ENCODE data around the gene SLC39A11.

The SLC39A11 gene

GRCh38 chr17:72747501-72747900 lies 345.0 kb downstream of the SLC39A11 start:
- Histone ChIP-seq H3K4me3 (replicated peaks; ENCODE audit: insufficient read depth, low read length) (no peak overlapping the region), H3K27me3 (ENCODE audit: insufficient read depth, poor library complexity, severe bottlenecking) (no peaks in the 10 kb centered on the region), H3K27ac (replicated peaks) (no peak overlapping the region)
- TF ChIP-seq GABPA (IDR thresholded peaks at IDR 0.05; ENCODE audit: low read depth) (no peak), REST (IDR thresholded peaks at IDR 0.05; ENCODE audit: insufficient replicate concordance, low read depth) (no peak), CTCF (IDR thresholded peaks at IDR 0.05; ENCODE audit: insufficient read depth, low read length) (no peak)
- no peak for DNase-seq (ENCODE audit: low read depth in 1 of 2, low spot score in 1 of 2)

GRCh38 chr17:72745241-72745640 lies 347.2 kb downstream of the SLC39A11 start:
- H3K27ac ChIP-seq (replicated peaks) = no peak overlapping the region
- DNase-seq (ENCODE audit: low read depth in 1 of 2, low spot score in 1 of 2) = no peak
- no peak for TF ChIP-seq REST (IDR thresholded peaks at IDR 0.05; ENCODE audit: insufficient replicate concordance, low read depth)
- TF ChIP-seq GABPA (IDR thresholded peaks at IDR 0.05; ENCODE audit: low read depth) = no peak
- no peak for TF ChIP-seq CTCF (IDR thresholded peaks at IDR 0.05; ENCODE audit: insufficient read depth, low read length)
- TF ChIP-seq POLR2AphosphoS5 (IDR thresholded peaks at IDR 0.05; ENCODE audit: low read depth) = no peak
- TF ChIP-seq SPI1 (IDR thresholded peaks at IDR 0.05; ENCODE audit: borderline replicate concordance, low read depth) = no peak
- H3K27me3 ChIP-seq (ENCODE audit: insufficient read depth, poor library complexity, severe bottlenecking) = no peaks in the 10 kb centered on the region
- no peak overlapping the region for H3K4me3 ChIP-seq (replicated peaks; ENCODE audit: insufficient read depth, low read length)

- TF ChIP-seq GABPA (IDR thresholded peaks at IDR 0.05; ENCODE audit: low read depth) = no peak
- no peak for TF ChIP-seq REST (IDR thresholded peaks at IDR 0.05; ENCODE audit: insufficient replicate concordance, low read depth)
- no peak for TF ChIP-seq CTCF (IDR thresholded peaks at IDR 0.05; ENCODE audit: insufficient read depth, low read length)
- TF ChIP-seq SPI1 (IDR thresholded peaks at IDR 0.05; ENCODE audit: borderline replicate concordance, low read depth) = no peak
- no peak for TF ChIP-seq POLR2AphosphoS5 (IDR thresholded peaks at IDR 0.05; ENCODE audit: low read depth)
- H3K27me3 ChIP-seq (ENCODE audit: insufficient read depth, poor library complexity, severe bottlenecking) = no peaks in the 10 kb centered on the region
- no peak for DNase-seq (ENCODE audit: low read depth in 1 of 2, low spot score in 1 of 2)
- H3K27ac ChIP-seq (replicated peaks) = no peak overlapping the region
- no peak overlapping the region for H3K4me3 ChIP-seq (replicated peaks; ENCODE audit: insufficient read depth, low read length)
Observed at GRCh38 chr17:72743037-72743467, 349.4 kb downstream of the SLC39A11 start.

All from HL-60 (cell line).